ENCODE data around the gene LCN9.

GRCh38 chr9:135693265-135693664, 30.2 kb downstream of the LCN9 start:
- no peak for TF ChIP-seq PTBP1 (IDR thresholded peaks at IDR 0.05; ENCODE audit: low read depth, low read length, poor library complexity, severe bottlenecking)
- TF ChIP-seq ZNF274 (CRISPR knock-in tag; IDR thresholded peaks at IDR 0.05): no peak
- TF ChIP-seq ZNF383 (CRISPR knock-in tag; IDR thresholded peaks at IDR 0.05; ENCODE audit: borderline replicate concordance): no peak
- TF ChIP-seq CREB1 (IDR thresholded peaks at IDR 0.05): no peak
- TF ChIP-seq CREB1 (CRISPR knock-in tag; IDR thresholded peaks at IDR 0.05): no peak
- no peak for TF ChIP-seq HMGXB4 (CRISPR knock-in tag; IDR thresholded peaks at IDR 0.05; ENCODE audit: borderline replicate concordance in 1 of 2, low read depth in 1 of 2)
- TF ChIP-seq NFE2L1 (CRISPR knock-in tag; IDR thresholded peaks at IDR 0.05; ENCODE audit: borderline replicate concordance): no peak
- no peak for TF ChIP-seq NFIB (CRISPR knock-in tag; IDR thresholded peaks at IDR 0.05; ENCODE audit: borderline replicate concordance)
- no peak for TF ChIP-seq ZSCAN9 (CRISPR knock-in tag; IDR thresholded peaks at IDR 0.05; ENCODE audit: borderline replicate concordance)
- no peak for TF ChIP-seq CTCF (CRISPR knock-in tag; IDR thresholded peaks at IDR 0.05)
- TF ChIP-seq PAX8 (CRISPR knock-in tag; IDR thresholded peaks at IDR 0.05; ENCODE audit: borderline replicate concordance): no peak
- TF ChIP-seq FOXK1 (CRISPR knock-in tag; IDR thresholded peaks at IDR 0.05; ENCODE audit: borderline replicate concordance, low read depth): no peak
- TF ChIP-seq TAF1 (CRISPR knock-in tag; IDR thresholded peaks at IDR 0.05): no peak
- TF ChIP-seq HDAC2 (CRISPR knock-in tag; IDR thresholded peaks at IDR 0.05): no peak
